GM21447 (cell line): ENCODE measurements around the gene LIN52.
"Not testable (repeated sequence)": the region's sequence is repeated elsewhere in the genome, so short reads cannot be mapped to it uniquely, and the experiment has no call there.

Experiments used
- ATAC-seq: cut with Tn5 transposase; IDR thresholded peaks from one replicate; pipeline ENCODE4 v1.9.1; 2021; ENCODE audit not compliant: unreplicated experiment

LIN52 gene

DNA sequence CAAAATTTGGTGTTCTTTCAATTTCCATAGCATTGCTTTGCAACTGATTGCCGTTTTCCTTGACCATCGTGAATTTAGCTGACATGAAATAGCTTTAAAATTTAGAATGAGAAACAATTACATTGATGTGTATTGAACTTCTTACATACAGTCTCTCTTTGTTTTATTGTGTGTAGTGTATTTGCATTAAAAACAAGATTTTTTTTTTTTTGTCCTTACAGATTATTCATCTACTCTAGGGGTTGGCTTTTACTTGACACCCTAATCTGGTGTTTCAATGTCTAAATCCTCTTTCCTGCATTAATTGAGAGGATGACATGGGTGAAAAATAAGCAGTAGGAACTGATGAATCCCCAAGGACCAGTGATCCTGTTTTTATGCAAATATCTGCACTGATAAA is 20.6 kb downstream of the LIN52 start:
- no peak for ATAC-seq

DNA sequence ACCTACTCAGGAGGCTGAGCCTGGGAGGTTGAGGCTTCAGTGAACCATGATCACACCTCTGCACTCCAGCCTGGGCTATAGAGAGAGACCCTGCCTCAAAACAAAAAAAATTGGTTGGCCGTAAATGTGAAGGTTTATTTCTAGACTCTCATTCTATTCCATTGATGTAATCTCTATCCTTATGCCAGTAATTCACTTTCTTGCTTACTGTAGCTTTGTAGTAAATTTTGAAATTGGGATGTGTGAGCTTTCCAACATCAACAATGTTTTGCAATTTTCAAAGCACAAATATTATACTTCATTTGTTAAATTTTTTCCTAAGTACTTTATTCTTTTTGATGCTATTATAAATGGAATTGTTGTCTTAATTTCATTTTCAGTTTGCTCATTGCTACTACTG is 24.6 kb downstream of the LIN52 start:
- ATAC-seq, result no peak

DNA sequence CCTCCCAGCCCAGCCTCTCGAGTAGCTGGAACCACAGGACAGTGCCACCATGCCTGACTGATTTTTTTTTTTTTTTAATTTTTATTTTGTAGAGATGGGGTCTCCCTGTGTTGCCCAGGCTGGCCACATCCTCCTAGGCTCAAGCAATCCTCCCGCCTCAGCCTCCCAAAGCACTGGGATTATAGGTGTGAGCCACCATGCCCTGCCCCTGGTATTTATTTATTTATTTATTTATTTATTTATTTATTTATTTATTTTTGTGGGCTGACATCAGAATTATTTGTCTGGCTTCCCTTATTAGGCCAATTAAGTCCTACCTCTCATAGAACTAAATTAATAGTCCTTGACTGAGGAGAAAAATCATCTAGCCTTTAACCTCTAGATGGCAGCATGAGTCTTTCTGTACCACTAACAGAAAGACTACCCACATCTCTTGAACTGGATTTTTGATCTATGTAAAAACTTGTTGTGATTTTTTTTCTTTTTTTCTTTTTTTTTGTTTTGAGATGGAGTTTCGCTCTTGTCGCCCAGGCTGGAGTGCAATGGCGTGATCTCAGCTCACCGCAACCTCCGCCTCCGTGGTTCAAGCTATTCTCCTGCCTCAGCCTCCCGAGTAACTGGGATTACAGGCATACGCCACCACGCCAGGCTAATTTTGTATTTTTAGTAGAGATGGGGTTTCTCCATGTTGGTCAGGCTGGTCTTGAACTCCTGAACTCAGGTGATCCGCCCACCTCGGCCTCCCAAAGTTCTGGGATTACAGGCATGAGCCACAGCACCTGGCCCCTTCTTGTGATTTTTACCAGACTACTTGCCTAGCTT is 26.9 kb downstream of the LIN52 start:
- not testable (repeated sequence) for ATAC-seq

DNA sequence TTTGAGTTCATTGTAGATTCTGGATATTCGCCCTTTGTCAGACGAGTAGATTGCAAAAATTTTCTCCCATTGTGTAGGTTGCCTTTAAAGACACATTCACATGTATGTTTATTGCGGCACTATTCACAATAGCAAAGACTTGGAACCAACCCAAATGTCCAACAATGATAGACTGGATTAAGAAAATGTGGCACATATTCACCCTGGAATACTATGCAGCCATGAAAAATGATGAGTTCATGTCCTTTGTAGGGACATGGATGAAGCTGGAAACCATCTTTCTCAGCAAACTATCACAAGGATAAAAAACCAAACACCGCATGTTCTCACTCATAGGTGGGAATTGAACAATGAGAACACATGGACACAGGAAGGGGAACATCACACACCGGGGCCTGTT is 40.7 kb downstream of the LIN52 start:
- ATAC-seq, result not testable (repeated sequence)

DNA sequence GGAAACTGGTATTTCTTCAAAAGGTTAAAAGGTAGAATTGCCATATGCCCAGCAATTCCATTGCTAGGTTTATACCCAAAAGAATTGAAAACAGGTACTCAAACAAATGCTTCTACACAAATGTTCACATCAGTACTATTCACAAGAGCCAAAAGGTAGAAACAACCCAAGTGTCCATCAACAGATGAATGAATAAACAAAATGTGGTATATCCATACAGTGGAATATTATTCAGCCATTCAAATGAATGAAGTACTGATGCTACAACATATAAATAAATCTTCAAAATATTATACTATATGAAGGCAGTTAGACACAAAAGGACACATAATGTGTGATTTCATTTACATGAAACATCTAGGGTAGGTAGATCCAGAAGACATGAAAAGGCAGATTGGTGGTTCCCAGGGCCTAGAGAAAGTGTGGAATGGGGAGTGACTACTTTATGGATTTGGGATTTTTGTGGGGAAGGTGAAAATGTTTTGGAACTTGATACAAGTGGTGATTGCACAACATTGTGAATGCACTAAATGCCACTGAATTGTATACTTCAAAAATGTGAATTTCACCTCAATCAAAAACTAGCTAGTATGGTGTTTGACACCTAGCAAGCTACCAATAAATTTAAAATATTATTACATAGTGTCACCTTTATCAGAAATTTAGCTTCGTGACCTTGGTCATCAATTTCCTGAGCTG is 41.7 kb downstream of the LIN52 start:
- no peak for ATAC-seq

DNA sequence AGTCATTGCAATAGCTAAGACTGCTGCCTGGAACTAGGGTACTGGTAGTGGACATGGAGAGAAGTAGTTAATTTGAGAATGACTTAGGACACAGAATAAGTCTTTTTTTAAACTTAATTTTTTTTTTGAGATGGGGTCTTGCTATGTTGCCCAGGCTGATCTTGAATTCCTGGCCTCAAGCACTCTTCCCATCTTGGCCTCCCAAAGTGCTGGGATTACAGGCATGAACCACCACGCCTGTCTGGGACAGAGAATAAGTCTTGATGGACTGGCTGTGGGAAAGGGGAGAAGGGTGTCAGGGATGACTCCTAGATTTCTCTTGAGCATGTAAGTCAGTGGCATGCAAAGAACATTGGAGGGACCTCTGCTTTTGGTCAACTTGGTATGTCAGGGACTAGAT is 42.9 kb downstream of the LIN52 start:
- ATAC-seq, result no peak

DNA sequence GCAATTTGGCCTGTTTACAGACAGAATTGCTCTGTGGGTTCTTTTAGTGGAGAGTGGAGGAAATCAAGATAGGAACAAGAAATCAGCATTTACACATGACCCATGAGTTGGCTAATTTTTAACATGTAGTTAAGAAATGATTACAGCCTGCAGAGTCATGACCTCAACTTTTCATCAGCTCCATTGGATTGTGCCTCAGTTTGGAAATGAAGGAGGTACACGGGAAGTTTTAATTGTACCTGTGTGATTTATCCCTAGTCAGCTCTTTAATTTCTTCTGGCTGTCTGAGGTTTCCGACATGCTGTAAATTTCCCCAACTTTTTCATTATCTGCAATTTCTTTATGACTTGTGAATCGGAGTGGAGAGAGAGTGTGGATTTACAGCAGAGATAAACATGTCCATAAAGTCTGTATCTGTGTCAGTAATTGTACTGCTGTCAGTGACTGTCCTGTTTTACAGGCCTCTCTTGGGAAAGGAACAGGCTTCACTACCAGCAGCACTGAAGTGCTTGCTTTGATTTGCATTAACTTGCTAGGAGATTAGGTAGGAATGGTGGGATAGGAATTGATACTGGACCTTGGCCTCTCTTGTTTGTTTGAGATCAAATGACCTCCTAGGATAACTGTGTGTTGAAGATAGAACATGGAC is 49.2 kb downstream of the LIN52 start:
- ATAC-seq, result no peak

DNA sequence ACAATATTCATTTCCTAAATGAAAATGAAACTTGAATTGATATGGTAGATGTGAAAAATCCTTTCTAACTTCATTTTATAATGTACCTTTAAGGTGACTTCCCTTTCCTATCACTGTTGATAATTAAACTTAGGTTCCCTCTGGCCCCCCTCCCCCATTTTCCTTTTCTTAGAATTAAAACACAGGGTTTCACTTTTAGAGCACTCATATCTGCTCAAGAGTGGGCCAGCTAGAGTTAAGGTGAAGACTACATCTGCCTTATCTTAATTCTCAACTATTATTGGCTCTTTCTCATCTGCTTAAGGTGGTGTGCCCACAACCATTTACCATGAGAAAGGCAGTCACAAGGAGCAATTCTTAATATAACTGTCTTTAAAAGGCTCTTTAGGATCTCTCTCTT is 49.7 kb downstream of the LIN52 start:
- no peak for ATAC-seq

DNA sequence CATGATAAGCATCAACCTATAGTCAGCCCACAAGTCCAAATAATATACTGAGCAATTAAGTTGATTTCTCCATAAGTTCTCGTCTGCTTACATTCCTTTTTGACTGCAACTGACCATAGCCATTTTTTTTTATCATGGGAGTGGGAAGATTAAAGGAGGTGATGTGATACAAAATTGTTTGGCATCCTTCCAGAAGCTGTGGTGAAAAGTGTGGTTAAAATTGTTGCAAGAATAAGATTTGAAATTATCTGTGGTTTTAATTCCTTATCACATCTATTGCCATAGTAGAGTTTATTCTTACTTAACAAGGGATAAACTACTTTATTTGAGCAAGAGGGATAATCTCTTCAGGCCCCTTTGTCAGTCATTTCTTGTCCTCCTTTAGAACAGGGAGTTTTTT is 50.7 kb downstream of the LIN52 start:
- ATAC-seq, result no peak

DNA sequence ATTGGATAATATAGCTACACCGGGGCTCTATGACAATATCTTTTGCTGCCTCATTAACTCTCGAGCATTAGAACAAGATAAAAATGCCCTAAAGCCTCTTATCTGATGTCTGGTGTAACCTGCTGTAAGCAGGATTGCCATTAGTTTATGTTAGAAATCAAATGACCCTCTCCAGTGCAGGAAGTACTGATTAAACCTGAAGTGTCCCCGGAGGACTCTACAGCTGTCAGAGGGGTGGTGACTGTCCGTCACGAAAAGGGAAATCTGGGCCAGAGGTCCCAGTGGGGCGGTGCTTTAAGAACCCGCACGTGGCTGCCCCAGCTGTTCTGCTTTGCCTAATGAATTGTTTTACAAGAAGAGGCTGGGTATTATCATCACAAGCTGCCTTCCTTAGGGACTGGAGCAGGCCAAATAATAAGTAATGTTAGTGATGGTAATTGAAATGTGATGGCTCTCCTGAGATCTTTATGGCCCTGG is 55.7 kb downstream of the LIN52 start:
- no peak for ATAC-seq

DNA sequence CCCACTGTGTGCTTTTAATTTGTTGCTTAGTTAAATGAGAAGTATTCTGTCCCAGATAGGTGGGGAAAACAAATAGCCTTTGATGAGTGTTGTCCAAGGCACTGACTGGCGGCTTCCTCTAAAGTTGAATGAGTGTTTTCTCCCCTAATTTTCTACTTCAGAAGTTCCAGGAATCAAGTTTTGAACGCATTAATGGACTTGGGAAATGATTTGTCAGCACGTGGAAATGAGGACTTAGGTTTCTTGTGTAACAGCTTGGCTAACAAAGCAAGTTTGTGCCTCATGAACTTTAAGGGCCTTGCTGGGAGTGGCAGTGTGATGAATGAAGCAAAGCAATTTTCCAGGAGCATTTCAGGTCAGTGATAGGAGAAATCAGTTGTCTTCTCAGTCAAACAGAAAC is 56.9 kb downstream of the LIN52 start:
- no peak for ATAC-seq

DNA sequence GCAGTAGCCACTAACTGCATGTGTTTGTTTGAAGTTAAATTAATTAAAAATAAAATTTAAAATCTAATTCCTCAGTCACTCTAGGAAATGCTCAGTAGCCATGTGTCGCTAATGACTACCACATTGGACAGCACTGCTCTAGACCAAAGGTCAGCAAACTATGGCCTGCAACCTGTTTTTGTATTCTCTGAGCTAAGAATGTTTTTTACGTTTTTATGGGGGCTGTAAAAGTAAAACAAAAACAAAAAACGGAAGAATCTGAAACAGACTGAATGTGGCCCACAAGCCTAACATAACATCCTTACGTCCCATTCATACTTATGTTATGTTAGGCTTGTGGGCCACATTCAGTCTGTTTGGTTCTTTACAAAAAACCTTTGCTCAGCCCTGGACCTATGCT is 57.8 kb downstream of the LIN52 start:
- no peak for ATAC-seq

DNA sequence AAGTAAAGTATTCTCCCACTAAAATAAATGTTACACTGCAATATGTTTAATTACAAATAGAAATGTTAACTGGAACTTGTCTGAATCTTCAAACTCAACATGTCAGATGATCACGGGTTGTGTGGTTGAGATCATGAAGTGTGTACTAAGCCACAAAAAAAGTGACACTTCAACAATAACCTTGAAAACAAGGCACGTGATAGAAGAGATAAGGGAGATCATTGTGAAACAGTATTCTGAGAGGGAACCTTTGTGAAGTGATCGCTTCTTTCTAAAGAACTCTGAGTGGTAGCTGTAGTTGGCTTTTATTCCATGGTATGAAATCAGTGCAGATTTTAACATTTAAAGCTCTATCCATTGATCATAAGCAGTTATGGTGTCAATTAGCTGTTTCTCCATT is 60.0 kb downstream of the LIN52 start:
- no peak for ATAC-seq

DNA sequence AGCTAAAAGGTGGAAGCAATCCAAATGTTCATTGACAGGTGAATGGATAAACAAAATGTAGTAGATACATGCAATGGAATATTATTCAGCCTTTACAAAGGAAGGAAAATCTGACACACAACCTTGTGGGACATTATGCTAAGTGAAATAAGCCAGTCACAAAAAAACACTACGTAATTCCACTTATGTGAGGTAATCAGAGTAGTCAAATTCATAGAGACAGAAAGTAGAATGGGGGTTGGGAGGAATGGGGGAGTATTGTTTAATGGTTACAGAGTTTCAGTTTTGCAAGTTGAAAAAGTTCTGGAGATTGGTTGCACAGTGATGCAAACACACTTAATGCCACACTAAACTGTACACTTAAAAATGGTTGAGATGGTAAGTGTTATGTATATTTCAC is 62.8 kb downstream of the LIN52 start:
- ATAC-seq, result no peak

DNA sequence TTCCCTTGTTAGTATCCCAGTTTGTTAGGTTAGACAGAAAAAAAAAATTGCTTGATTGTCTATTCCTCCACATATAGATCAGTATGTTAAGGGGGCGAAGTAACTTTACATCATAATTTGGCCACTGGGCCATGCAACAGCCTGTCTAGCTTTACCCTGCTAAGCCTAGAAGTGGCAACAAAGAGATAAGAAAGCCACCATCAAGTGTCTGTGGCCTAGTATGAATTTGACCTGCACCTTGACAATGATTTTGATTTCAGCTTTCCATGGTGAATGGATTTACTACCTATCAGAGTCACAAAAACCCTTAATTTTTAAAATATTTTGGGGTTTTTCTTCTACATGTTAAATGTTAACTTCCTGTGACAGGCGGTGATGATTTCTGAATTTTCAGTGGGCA is 63.9 kb downstream of the LIN52 start:
- ATAC-seq, result no peak

DNA sequence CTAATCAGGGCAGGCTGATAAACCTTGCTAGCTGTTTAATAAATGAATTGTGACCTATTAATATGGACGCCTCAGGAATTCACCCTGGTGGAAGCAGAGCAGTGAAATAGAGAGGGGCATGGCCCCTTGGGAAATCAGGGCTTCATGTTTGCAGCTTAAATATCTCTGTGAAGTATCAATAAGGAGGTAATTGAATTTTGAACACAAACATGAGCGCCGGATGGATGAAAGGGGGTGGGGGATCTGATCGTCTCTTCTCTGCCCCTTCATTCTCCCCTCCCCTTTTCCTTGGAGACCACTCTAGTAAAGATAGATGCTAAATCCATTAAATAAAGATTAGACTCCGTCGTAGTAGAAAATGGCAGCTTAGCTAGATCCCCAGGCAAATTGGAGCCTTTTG is 70.5 kb downstream of the LIN52 start:
- no peak for ATAC-seq

DNA sequence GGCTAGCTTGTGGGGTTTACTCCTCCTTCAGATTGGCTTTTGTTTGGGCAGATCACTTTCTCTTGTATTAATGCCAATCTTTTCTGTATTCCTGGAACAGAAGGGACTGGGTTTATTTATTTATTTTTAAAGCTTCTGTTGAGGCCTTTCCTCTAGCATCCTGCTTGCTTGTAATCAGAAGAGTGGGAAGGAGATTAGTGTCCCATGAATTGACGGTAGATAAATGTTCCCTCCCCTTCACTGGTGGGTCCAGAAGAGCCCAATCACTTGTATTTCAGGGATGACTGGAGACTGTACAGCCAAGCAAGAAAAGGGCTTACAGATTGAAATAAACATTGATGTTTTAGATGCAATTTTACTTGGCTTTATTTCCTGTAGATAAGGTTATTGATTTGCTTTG is 71.0 kb downstream of the LIN52 start:
- ATAC-seq, result no peak

DNA sequence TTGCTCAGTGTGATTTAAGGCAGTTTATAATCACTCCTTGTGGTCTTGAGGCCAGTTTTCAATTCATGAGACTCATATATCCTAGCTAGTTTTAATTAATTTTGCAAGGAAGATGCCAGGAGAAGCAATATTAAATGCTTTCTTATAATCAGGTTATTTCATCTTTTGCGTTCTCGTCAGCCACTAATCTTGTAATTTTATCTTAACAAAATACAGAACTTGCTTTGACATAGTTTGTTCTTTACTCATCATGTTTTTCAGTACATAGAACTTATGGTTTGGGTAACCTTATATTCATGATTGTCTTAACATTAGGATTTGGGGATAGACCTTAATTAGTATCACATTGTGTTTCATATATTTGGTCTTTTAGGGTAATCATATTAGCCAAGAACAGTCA is 76.0 kb downstream of the LIN52 start:
- no peak for ATAC-seq

DNA sequence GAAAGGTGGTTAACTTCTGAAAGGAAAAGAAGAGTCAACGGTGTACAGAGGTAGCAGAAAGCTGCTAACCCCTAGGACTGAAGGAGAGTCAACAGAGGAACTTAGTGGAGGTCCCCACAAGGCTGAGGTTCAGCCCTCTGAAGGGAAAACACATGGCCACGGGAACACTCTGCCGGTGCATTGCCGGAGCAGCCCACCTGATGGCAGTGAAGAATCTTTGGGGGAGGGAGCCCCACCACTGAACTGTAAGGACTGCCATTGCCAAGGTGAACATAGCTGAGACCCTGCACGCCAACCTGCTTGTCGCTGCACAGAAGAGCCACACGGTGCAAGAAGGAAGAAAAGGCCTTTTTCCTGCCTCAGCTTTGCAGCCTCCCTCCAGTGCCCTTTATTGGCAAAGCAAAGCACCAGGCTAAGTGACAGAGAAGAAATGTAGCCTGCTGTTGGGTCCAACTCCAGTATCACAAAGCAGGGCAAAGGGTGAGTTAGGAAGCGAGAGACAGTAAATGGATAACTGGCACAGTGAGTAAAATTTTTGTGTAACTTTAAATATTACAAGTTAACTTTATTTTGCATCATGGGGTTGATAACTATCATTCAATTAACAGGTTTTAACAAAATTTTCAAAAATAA is 76.9 kb downstream of the LIN52 start:
- no peak for ATAC-seq

DNA sequence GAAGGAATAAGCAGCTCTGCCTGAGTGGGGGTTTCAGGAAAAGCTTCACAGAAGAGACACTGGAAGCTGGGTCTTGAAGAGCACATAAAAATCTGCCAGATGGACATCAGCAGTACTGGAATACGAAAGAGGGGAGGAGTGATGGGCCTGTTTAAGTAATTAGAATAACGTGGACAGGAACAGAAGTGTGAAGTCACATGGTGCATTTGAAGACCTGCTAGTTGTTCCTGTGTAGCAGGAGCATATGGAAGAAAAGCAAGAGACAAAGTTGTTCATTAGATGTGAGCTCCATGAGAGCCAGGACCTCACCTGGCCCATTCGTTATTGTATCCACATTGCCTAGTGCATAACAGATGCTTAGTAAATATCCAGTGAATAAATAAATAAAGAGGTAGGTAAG is 85.2 kb downstream of the LIN52 start:
- ATAC-seq, result no peak

DNA sequence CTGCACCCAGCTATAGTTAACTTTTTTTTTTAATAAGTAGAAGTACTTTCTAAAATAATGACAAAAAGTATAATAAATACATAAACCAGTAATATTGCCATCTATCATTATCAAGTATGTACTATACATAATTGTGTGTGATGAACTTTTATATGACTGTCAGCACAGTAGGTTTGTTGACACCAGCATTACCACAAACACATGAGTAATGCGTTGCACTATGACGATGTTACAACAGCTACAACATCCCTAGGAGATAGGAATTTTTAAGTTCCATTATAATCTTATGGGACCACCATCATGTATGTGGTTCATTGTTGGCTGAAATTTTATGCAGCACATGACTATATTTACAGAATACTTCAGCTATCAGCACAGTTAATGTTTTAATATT is 91.6 kb downstream of the LIN52 start:
- no peak for ATAC-seq

DNA sequence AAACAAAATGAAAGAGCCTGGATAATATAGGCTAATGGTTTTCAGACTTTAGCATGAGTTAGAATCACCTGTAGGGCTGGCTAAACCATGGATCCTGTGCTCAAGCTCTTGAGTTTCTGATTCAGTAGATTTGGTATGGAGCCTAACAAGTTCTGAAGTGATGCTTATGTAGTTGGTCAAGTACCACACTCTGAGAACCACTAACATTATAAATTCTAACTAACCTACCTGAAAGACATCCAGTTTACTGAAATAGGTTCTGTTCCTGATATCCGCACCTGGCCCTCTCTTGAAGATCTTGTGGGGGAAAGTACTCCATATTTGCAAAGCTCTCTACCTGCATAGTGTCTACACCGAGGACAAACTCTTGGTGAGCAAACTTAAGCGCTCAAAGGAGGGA is 95.1 kb downstream of the LIN52 start:
- no peak for ATAC-seq
